ENCODE measurements around the gene RSU1.

- TF ChIP-seq POLR2AphosphoS5 (IDR thresholded peaks at IDR 0.05; ENCODE audit: low read depth, low read length) (no peak), POLR2A (IDR thresholded peaks at IDR 0.05; ENCODE audit: low read depth, low read length) (no peak), TAF1 (IDR thresholded peaks at IDR 0.05; ENCODE audit: low read depth, low read length) (no peak)
Observed at GRCh38 chr10:16865766-16866165, 48.5 kb upstream of the RSU1 start.

Measured in GM12891 (cell line).